H1 (cell line): ENCODE results near the gene OSBPL3. TPM values are rescaled to one million over a fixed set of nuclear protein-coding genes. Genes with fewer than 3 reads are reported as not detected.

ENCODE experiments used
- CTCF ChIA-PET: fragments of 300-600 bp; sonication (Branson Sonifier 250); formaldehyde crosslinking; loops from one replicate; lab custom pipeline; 2021; ENCODE audit not compliant: partially characterized antibody; lab: Charles Lee
- POLR2A ChIA-PET: fragments of 300-600 bp; sonication (Branson Sonifier 250); formaldehyde crosslinking; loops from one replicate; lab custom pipeline; 2021; ENCODE audit warnings: inconsistent platforms; ENCODE audit not compliant: partially characterized antibody; lab: Charles Lee
- DNase-seq, 2 experiments: peaks; one replicate each; pipeline versions ENCODE4 v3.0.0 to v3.0.0-alpha.2; 2010 to 2022; ENCODE audit warnings: low spot score in 2 of 2, low read depth in 1 of 2, mixed read lengths in 1 of 2
- FAIRE-seq: peaks from 2 replicates; lab custom pipeline; 2011; peaks lifted over from hg19 to GRCh38; lab: Jason Lieb, UNC
- H2AFZ ChIP-seq: 2 replicates; pipeline ENCODE4 v1.8.1; 2012; ENCODE audit warnings: low read length, inconsistent platforms
- H2AK5ac ChIP-seq: 2 replicates; pipeline ENCODE4 v1.6.1; 2013; ENCODE audit warnings: low read depth, low read length
- H2BK120ac ChIP-seq: replicated peaks from 2 replicates; pipeline ENCODE3; 2013; ENCODE audit warnings: low read depth, low read length, inconsistent platforms
- H2BK12ac ChIP-seq: 2 replicates; pipeline ENCODE4 v1.6.1; 2013; ENCODE audit warnings: low read depth, low read length
- H2BK15ac ChIP-seq: 2 replicates; pipeline ENCODE4 v1.6.1; 2013; ENCODE audit warnings: low read length
- H2BK20ac ChIP-seq: 2 replicates; pipeline ENCODE4 v1.6.1; 2013; ENCODE audit warnings: low read length
- H2BK5ac ChIP-seq: 2 replicates; pipeline ENCODE4 v1.6.1; 2013; ENCODE audit warnings: low read depth, low read length
- H3K14ac ChIP-seq: 2 replicates; pipeline ENCODE4 v1.6.1; 2013; ENCODE audit warnings: inconsistent platforms; ENCODE audit not compliant: insufficient read length
- H3K18ac ChIP-seq: 2 replicates; pipeline ENCODE4 v1.6.1; 2013; ENCODE audit warnings: low read length; ENCODE audit errors: extremely low read depth
- H3K23ac ChIP-seq: 2 replicates; pipeline ENCODE4 v1.6.1; 2013; ENCODE audit warnings: inconsistent platforms; ENCODE audit not compliant: insufficient read length
- H3K23me2 ChIP-seq: 2 replicates; pipeline ENCODE4 v1.6.1; 2013; ENCODE audit warnings: low read depth, low read length
- H3K27ac ChIP-seq: 2 replicates; pipeline ENCODE4 v1.6.1; 2011; ENCODE audit warnings: low read depth, low read length, inconsistent platforms
- H3K27me3 ChIP-seq, 4 experiments: replicated peaks in 1 of 4; 1 replicate in 1 of 4; 2 replicates in 3 of 4; pipeline versions ENCODE4 v1.6.1 to v1.8.1; 2011 to 2013; ENCODE audit warnings: low read length in 3 of 4, mild to moderate bottlenecking in 3 of 4, inconsistent platforms in 2 of 4, mixed read lengths in 2 of 4, moderate library complexity in 1 of 4; ENCODE audit not compliant: control insufficient read depth in 3 of 4, insufficient read depth in 3 of 4; ENCODE audit errors: extremely low read depth in 1 of 4
- H3K36me3 ChIP-seq, 4 experiments: 2 replicates each; pipeline versions ENCODE4 v1.6.1 to v1.8.1; 2011 to 2013; ENCODE audit warnings: mild to moderate bottlenecking in 4 of 4, low read length in 3 of 4, moderate library complexity in 2 of 4, control low read depth in 1 of 4, inconsistent platforms in 1 of 4; ENCODE audit not compliant: insufficient read depth in 4 of 4, control insufficient read depth in 2 of 4
- H3K4ac ChIP-seq: replicated peaks from 2 replicates; pipeline ENCODE3; 2013; ENCODE audit warnings: low read length, low read depth, mixed read lengths, inconsistent platforms; ENCODE audit not compliant: insufficient read length
- H3K4me1 ChIP-seq, 4 experiments: replicated peaks in 1 of 4; 1 replicate in 1 of 4; 2 replicates in 3 of 4; pipeline versions ENCODE4 v1.6.1 to v1.8.1; 2011 to 2013; ENCODE audit warnings: low read length in 3 of 4, inconsistent platforms in 2 of 4, mixed read lengths in 1 of 4; ENCODE audit not compliant: insufficient read depth in 4 of 4, control insufficient read depth in 3 of 4
- H3K4me2 ChIP-seq, 2 experiments: 2 replicates each; pipeline versions ENCODE4 v1.6.1 to v1.8.1; 2011 to 2013; ENCODE audit warnings: low read depth in 2 of 2, low read length in 2 of 2, control low read depth in 1 of 2, inconsistent platforms in 1 of 2, mild to moderate bottlenecking in 1 of 2; ENCODE audit not compliant: insufficient read depth in 1 of 2
- H3K4me3 ChIP-seq, 4 experiments: fragments of 200-600, 300-600 bp in 1 of 4; sonication (generic), shearing (Covaris generic), sonication (Bioruptor Twin) in 1 of 4; 2 replicates each; pipeline versions ENCODE4 v1.5.1 to v1.8.1; 2011 to 2016; ENCODE audit warnings: low read length in 4 of 4, low read depth in 3 of 4, control low read depth in 2 of 4, inconsistent platforms in 2 of 4, mild to moderate bottlenecking in 2 of 4, mixed read lengths in 1 of 4, moderate library complexity in 1 of 4; ENCODE audit not compliant: insufficient read depth in 2 of 4; ENCODE audit errors: extremely low read depth in 1 of 4
- H3K56ac ChIP-seq: replicated peaks from 2 replicates; pipeline ENCODE3; 2013; ENCODE audit warnings: low read depth, mild to moderate bottlenecking, mixed read lengths, low read length, inconsistent platforms; ENCODE audit not compliant: insufficient read length
- H3K79me1 ChIP-seq: 2 replicates; pipeline ENCODE4 v1.6.1; 2013; ENCODE audit warnings: low read depth, low read length, control low read depth
- H3K79me2 ChIP-seq, 2 experiments: 2 replicates each; pipeline versions ENCODE4 v1.6.1 to v1.8.1; 2012 to 2013; ENCODE audit warnings: low read length in 2 of 2, mild to moderate bottlenecking in 2 of 2, inconsistent platforms in 1 of 2; ENCODE audit not compliant: insufficient read depth in 2 of 2, control insufficient read depth in 1 of 2
- H3K9ac ChIP-seq, 4 experiments: replicated peaks in 1 of 4; 1 replicate in 1 of 4; 2 replicates in 3 of 4; pipeline versions ENCODE4 v1.6.1 to v1.8.1; 2011 to 2013; ENCODE audit warnings: low read depth in 3 of 4, low read length in 3 of 4, control low read depth in 2 of 4, mild to moderate bottlenecking in 2 of 4, moderate library complexity in 2 of 4, inconsistent platforms in 1 of 4; ENCODE audit errors: extremely low read depth in 1 of 4
- H3K9me3 ChIP-seq, 2 experiments: 2 replicates each; pipeline versions ENCODE4 v1.6.1 to v1.8.1; 2012 to 2013; ENCODE audit warnings: mild to moderate bottlenecking in 2 of 2, moderate library complexity in 2 of 2, control low read depth in 1 of 2, inconsistent platforms in 1 of 2, low read depth in 1 of 2, low read length in 1 of 2, mixed read lengths in 1 of 2; ENCODE audit not compliant: insufficient read depth in 2 of 2
- H4K20me1 ChIP-seq, 2 experiments: replicated peaks in 1 of 2; 2 replicates each; pipeline versions ENCODE3 to v1.8.1; 2011 to 2013; ENCODE audit warnings: inconsistent platforms in 2 of 2, low read length in 2 of 2, mild to moderate bottlenecking in 1 of 2; ENCODE audit not compliant: insufficient read depth in 2 of 2, control insufficient read depth in 1 of 2
- H4K5ac ChIP-seq: 2 replicates; pipeline ENCODE4 v1.6.1; 2013; ENCODE audit warnings: low read length, low read depth, mixed read lengths, inconsistent platforms; ENCODE audit not compliant: insufficient read length
- H4K8ac ChIP-seq: 2 replicates; pipeline ENCODE4 v1.8.0; 2013; ENCODE audit warnings: mild to moderate bottlenecking, moderate library complexity, low read length, inconsistent platforms; ENCODE audit not compliant: insufficient read depth; ENCODE audit errors: extremely low read depth
- H4K91ac ChIP-seq: replicated peaks from 2 replicates; pipeline ENCODE3; 2013; ENCODE audit warnings: low read length, mixed read lengths, inconsistent platforms; ENCODE audit not compliant: insufficient read length
- CTCF ChIP-seq, 3 experiments: IDR thresholded peaks; 1 replicate in 2 of 3; 2 replicates in 1 of 3; pipeline versions ENCODE4 v1.5.1 to v1.6.1; 2011; ENCODE audit warnings: low read length in 3 of 3, mild to moderate bottlenecking in 3 of 3, inconsistent platforms in 2 of 3, low read depth in 1 of 3, moderate library complexity in 1 of 3; ENCODE audit not compliant: insufficient read depth in 1 of 3; ENCODE audit errors: control extremely low read depth in 1 of 3
- E2F6 ChIP-seq: IDR thresholded peaks from 2 replicates; pipeline ENCODE4 v1.6.1; 2012; ENCODE audit warnings: inconsistent platforms
- KDM1A ChIP-seq: fragments of 200-600, 300-600 bp; sonication (generic); IDR thresholded peaks from 2 replicates; pipeline ENCODE4 v1.7.1; 2016; ENCODE audit warnings: mild to moderate bottlenecking, low read length, borderline replicate concordance
- RNF2 ChIP-seq: fragments of 200-900, 300-1000 bp; sonication (generic); IDR thresholded peaks from 2 replicates; pipeline ENCODE4 v1.7.1; 2016; ENCODE audit warnings: borderline replicate concordance, low read depth, mild to moderate bottlenecking, antibody characterized with exemption, low read length; ENCODE audit not compliant: poor library complexity, severe bottlenecking; ENCODE audit errors: missing control alignments
- SAP30 ChIP-seq: fragments of 300-600 bp; sonication (generic); IDR thresholded peaks from 2 replicates; pipeline ENCODE4 v1.7.1; 2012; ENCODE audit warnings: low read length, moderate library complexity, mild to moderate bottlenecking, inconsistent platforms; ENCODE audit not compliant: insufficient read depth, insufficient replicate concordance
- SP1 ChIP-seq: IDR thresholded peaks from 2 replicates; pipeline ENCODE4 v1.6.1; 2011; ENCODE audit warnings: low read depth, low read length
- TCF12 ChIP-seq: IDR thresholded peaks from 2 replicates; pipeline ENCODE4 v1.6.1; 2011; ENCODE audit warnings: low read depth, mild to moderate bottlenecking, low read length
- WGBS, 2 experiments: shearing (Covaris generic) in 1 of 2; methylation state at CpG; one replicate each; pipeline versions ENCODE4 v1.1.6 to v1.1.7; 2013 to 2015; ENCODE audit warnings: low lambda C conversion rate in 2 of 2, mixed read lengths in 2 of 2, inconsistent platforms in 1 of 2, low coverage in 1 of 2, missing lambda C conversion rate in 1 of 2; ENCODE audit not compliant: insufficient replicate concordance in 2 of 2, insufficient coverage in 1 of 2, insufficient read length in 1 of 2; ENCODE audit errors: extremely low coverage in 1 of 2, missing lambda C conversion rate in 1 of 2; 5-methylcytosine and 5-hydroxymethylcytosine counted together
- polyA plus RNA-seq, 7 experiments: library from polyadenylated mRNA; depleted of rRNA in 3 of 7; stranded (reverse) in 5 of 7; unstranded in 2 of 7; fragments of >200 nt in 5 of 7; fragments of 200-250 nt in 2 of 7; gene quantifications; 1 replicate in 5 of 7; 2 replicates in 1 of 7; 4 replicates in 1 of 7; pipeline versions ENCODE4 v1.2.1 to v1.2.3, GENCODE V29; 2011 to 2013; ENCODE audit warnings: missing spikeins in 2 of 7, mixed read lengths in 2 of 7
- total RNA-seq: library from RNA; stranded (reverse); fragmentation: NEBNext Ultra II Directional; extraction: Animal tissue kit (Norgen Biotek cat#: 25700); gene quantifications from 2 replicates; pipeline ENCODE4 v1.2.1, GENCODE V29; 2021

OSBPL3 gene
- total and polyA plus RNA-seq, 2 of the 8 experiments (the other 6 are each of a cell fraction or from before 2014, with no cell fraction given), result 2.8 to 13.9 TPM

- no peak overlapping the region for H3K4me3 ChIP-seq
- no peak overlapping the region for H3K9ac ChIP-seq
- no peaks in the 10 kb centered on the region for H3K79me1 ChIP-seq
- no peak overlapping the region for H3K4me2 ChIP-seq
- H3K4ac ChIP-seq, result no peak overlapping the region
- H2BK20ac ChIP-seq, result no peak overlapping the region
- H2BK12ac ChIP-seq, result no peak overlapping the region
- no peak overlapping the region for H3K14ac ChIP-seq
- H4K5ac ChIP-seq, result no peak overlapping the region
- H3K9me3 ChIP-seq, result no peaks in the 10 kb centered on the region
- no peak overlapping the region for H4K91ac ChIP-seq
- no peak overlapping the region for H3K56ac ChIP-seq
- WGBS, 2 experiments, result 85% methylated on average over 3 of the region's 3 CpGs; no CpG with 5 or more reads in 1 of the 2 experiments
- no peak overlapping the region for H2BK5ac ChIP-seq
- DNase-seq, result no peak
- no peak overlapping the region for H3K18ac ChIP-seq
- no peaks in the 10 kb centered on the region for H3K27me3 ChIP-seq
- POLR2A ChIA-PET, result no interaction called here
- H3K36me3 ChIP-seq, result no peaks in the 10 kb centered on the region
- no peaks in the 10 kb centered on the region for H3K4me1 ChIP-seq
- no peaks in the 10 kb centered on the region for H3K79me2 ChIP-seq
- CTCF ChIA-PET, result interaction anchor here (0.9 to 3.3 kb wide), 3 partner anchors 63 to 277 kb away, joined by 3 to 24 read pairs (median 4); no protein-coding TSS in a partner anchor
- no peak overlapping the region for H2BK120ac ChIP-seq
- TF ChIP-seq SP1 (no peak), E2F6 (no peak), RNF2 (no peak), TCF12 (no peak), KDM1A (no peak), CTCF (IDR thresholded peaks at IDR 0.05; ENCODE audit: control extremely low read depth in 1 of 3, insufficient read depth in 1 of 3, low read depth in 1 of 3, low read length in 3 of 3) (no peak), SAP30 (no peak)
- TF ChIP-seq, all 59 proteins: peak for 0
- no peak for FAIRE-seq
- H4K20me1 ChIP-seq, result no peaks in the 10 kb centered on the region
- no peak overlapping the region for H2AK5ac ChIP-seq
- no peak overlapping the region for H4K8ac ChIP-seq
- no peak overlapping the region for H2AFZ ChIP-seq
- H3K23ac ChIP-seq, result no peak overlapping the region
- H2BK15ac ChIP-seq, result no peak overlapping the region
- H3K27ac ChIP-seq, result no peak overlapping the region
- H3K23me2 ChIP-seq, result no peaks in the 10 kb centered on the region
These were observed 163.1 kb downstream of the OSBPL3 start for GRCh38 chr7:24816868-24817267.
